GM21526 (cell line): ENCODE data around the gene BRAT1.

Experiments used
- ATAC-seq: cut with Tn5 transposase; IDR thresholded peaks from one replicate; pipeline ENCODE4 v1.9.1; 2021; ENCODE audit warnings: moderate library complexity; ENCODE audit not compliant: unreplicated experiment, low FRiP score

Gene BRAT1

GRCh38 chr7:2525658-2526630, 29.4 kb downstream of the BRAT1 start:
- ATAC-seq, result no peak

GRCh38 chr7:2524808-2525657, 30.3 kb downstream of the BRAT1 start:
- no peak for ATAC-seq

GRCh38 chr7:2523941-2524807, 31.1 kb downstream of the BRAT1 start:
- no peak for ATAC-seq

- ATAC-seq, result no peak
These were observed 31.8 kb downstream of the BRAT1 start for GRCh38 chr7:2523461-2523936.

- ATAC-seq, result no peak
These were observed 32.4 kb downstream of the BRAT1 start for GRCh38 chr7:2522780-2523433.

- no peak for ATAC-seq
These were observed 33.3 kb downstream of the BRAT1 start for GRCh38 chr7:2521952-2522591.

GRCh38 chr7:2521341-2521745, 34.0 kb downstream of the BRAT1 start:
- no peak for ATAC-seq

GRCh38 chr7:2520761-2521290, 34.5 kb downstream of the BRAT1 start:
- no peak for ATAC-seq

- ATAC-seq, result no peak
These were observed 35.1 kb downstream of the BRAT1 start for GRCh38 chr7:2520131-2520760.

- peak; percentile 71 for ATAC-seq
These were observed 36.0 kb downstream of the BRAT1 start, which contains the start of gene LFNG for GRCh38 chr7:2519119-2519930. Gene LFNG, plus strand, starts transcription at chr7:2519774. Its CDS starts 88 bp downstream, at chr7:2519862.

GRCh38 chr7:2518737-2519118, 36.6 kb downstream of the BRAT1 start:
- ATAC-seq, result no peak

GRCh38 chr7:2517678-2518507, 37.4 kb downstream of the BRAT1 start:
- ATAC-seq, result no peak

- no peak for ATAC-seq
These were observed 38.3 kb downstream of the BRAT1 start for GRCh38 chr7:2517026-2517425.

GRCh38 chr7:2516194-2516555, 39.1 kb downstream of the BRAT1 start:
- no peak for ATAC-seq

- no peak for ATAC-seq
These were observed 39.7 kb downstream of the BRAT1 start for GRCh38 chr7:2515424-2516193.
